AG04450 (cell line): ENCODE measurements around the gene CCIN. TPM values are rescaled to one million over a fixed set of nuclear protein-coding genes. Genes with fewer than 3 reads are reported as not detected.

Source experiments
- CTCF ChIA-PET: fragments of 300-600, 350-600 bp; formaldehyde crosslinking; extraction: SDS; loops from one replicate; lab custom pipeline; 2022; ENCODE audit warnings: antibody characterized with exemption, inconsistent platforms; lab: Charles Lee
- POLR2A ChIA-PET: fragments of 350-600 bp; formaldehyde crosslinking; extraction: SDS; loops from one replicate; lab custom pipeline; 2021; ENCODE audit warnings: antibody characterized with exemption, inconsistent platforms; lab: Yijun Ruan, JAX
- DNase-seq: peaks from one replicate; pipeline ENCODE4 v3.0.0-alpha.2; 2011; ENCODE audit warnings: low read depth, low spot score
- H3K27ac ChIP-seq: one replicate; pipeline ENCODE4 v1.5.1; 2012; ENCODE audit warnings: low read depth, low read length, control low read depth
- H3K27me3 ChIP-seq: one replicate; pipeline ENCODE4 v1.6.0; 2012; ENCODE audit warnings: low read length; ENCODE audit not compliant: control insufficient read depth, insufficient read depth
- H3K4me3 ChIP-seq: 2 replicates; pipeline ENCODE4 v1.5.1; 2011; ENCODE audit warnings: mild to moderate bottlenecking, low read depth, low read length, control low read depth
- H3K9me3 ChIP-seq: 2 replicates; pipeline ENCODE4 v1.5.1; 2012; ENCODE audit warnings: low read length; ENCODE audit not compliant: control insufficient read depth, insufficient read depth
- CTCF ChIP-seq: IDR thresholded peaks from 2 replicates; pipeline ENCODE4 v1.5.1; 2011; ENCODE audit warnings: low read depth, low read length, control low read depth, inconsistent platforms
- polyA plus RNA-seq: library from polyadenylated mRNA; depleted of rRNA; stranded (reverse); fragments of >200 nt; gene quantifications from 2 replicates; pipeline ENCODE4 v1.2.3, GENCODE V29; 2011

CCIN gene
- polyA plus RNA-seq, 1 experiment = 0.48 TPM

GRCh38 chr9:36204906-36205547, 35.8 kb downstream of the CCIN start:
- peak; percentile 31 for TF ChIP-seq CTCF
- CTCF ChIA-PET = interaction anchor here (1.0 kb wide), 1 partner anchor 15 kb away, joined by 6 read pairs; the partner anchor contains the start of gene CLTA
- POLR2A ChIA-PET = no interaction called here
- H3K4me3 ChIP-seq = no peak overlapping the region
- no peak for DNase-seq
- H3K27ac ChIP-seq = no peak overlapping the region
- no peaks in the 10 kb centered on the region for H3K9me3 ChIP-seq
- no peaks in the 10 kb centered on the region for H3K27me3 ChIP-seq

- Histone ChIP-seq H3K27me3 (no peaks in the 10 kb centered on the region), H3K27ac (peak overlapping the region; percentile 90), H3K4me3 (no peak overlapping the region), H3K9me3 (no peaks in the 10 kb centered on the region)
- DNase-seq = no peak
- no peak for TF ChIP-seq CTCF
- CTCF ChIA-PET = interaction anchor here (1.2 kb wide), 1 partner anchor 16 kb away, joined by 4 read pairs; the partner anchor contains the start of gene CLTA
- POLR2A ChIA-PET = interaction anchor here (0.7 to 1.3 kb wide), 3 partner anchors 13 to 16 kb away, joined by 3 to 10 read pairs (median 5); partner anchors contain the start of gene CLTA
Observed at GRCh38 chr9:36207016-36207415, 37.8 kb downstream of the CCIN start.

- Histone ChIP-seq H3K9me3 (no peaks in the 10 kb centered on the region), H3K27ac (peak overlapping the region; percentile 90), H3K27me3 (no peaks in the 10 kb centered on the region), H3K4me3 (no peak overlapping the region; the same call in 1 of the 2 replicates)
- no peak for TF ChIP-seq CTCF
- no peak for DNase-seq
- POLR2A ChIA-PET = interaction anchor here (0.9 to 1.3 kb wide), 2 partner anchors 16 to 17 kb away, joined by 5 to 10 read pairs; partner anchors contain the start of gene CLTA
- CTCF ChIA-PET = interaction anchor here (1.2 kb wide), 1 partner anchor 17 kb away, joined by 4 read pairs; the partner anchor contains the start of gene CLTA
Observed at GRCh38 chr9:36207546-36208012, 38.4 kb downstream of the CCIN start.

- TF ChIP-seq CTCF = no peak
- peak overlapping the region; percentile 89 for H3K27ac ChIP-seq
- POLR2A ChIA-PET = no interaction called here
- no peak for DNase-seq
- H3K27me3 ChIP-seq = no peaks in the 10 kb centered on the region
- H3K9me3 ChIP-seq = no peaks in the 10 kb centered on the region
- CTCF ChIA-PET = interaction anchor here (1.0 kb wide), 1 partner anchor 19 kb away, joined by 5 read pairs; no protein-coding TSS in a partner anchor
- H3K4me3 ChIP-seq = no peak overlapping the region
Observed at GRCh38 chr9:36208521-36209253, 39.5 kb downstream of the CCIN start.
